Left lung (tissue), 10 donors: ENCODE data around the gene CBFA2T2. TPM values are rescaled to one million over a fixed set of nuclear protein-coding genes. Genes with fewer than 3 reads are reported as not detected.

Experiments
- ATAC-seq: fragments of 200-7000 bp; cut with Tn5 transposase; one replicate; pipeline ENCODE4 v1.9.1; 2020; ENCODE audit warnings: moderate library complexity
- DNase-seq, 4 donors: peaks; one replicate each; pipeline ENCODE4 v3.0.0-alpha.2; 2013 to 2020
- H3K27ac ChIP-seq, 2 donors: fragments of 200-600 bp; sonication (generic) in 1 of 2; one replicate each; pipeline versions ENCODE4 v1.5.0 to v1.8.0; 2020 to 2021
- H3K27me3 ChIP-seq, 2 donors: fragments of 200-600 bp; sonication (generic) in 1 of 2; one replicate each; pipeline versions ENCODE4 v1.5.0 to v1.8.0; 2020 to 2021
- H3K36me3 ChIP-seq, 2 donors: fragments of 200-600 bp; sonication (generic) in 1 of 2; one replicate each; pipeline versions ENCODE4 v1.5.0 to v1.8.0; 2020 to 2021
- H3K4me1 ChIP-seq, 2 donors: fragments of 200-600 bp; one replicate each; pipeline ENCODE4 v1.8.0; 2021
- H3K4me3 ChIP-seq, 2 donors: fragments of 200-600 bp; sonication (generic) in 1 of 2; one replicate each; pipeline versions ENCODE4 v1.5.0 to v1.8.0; 2020 to 2021; ENCODE audit warnings: mild to moderate bottlenecking in 1 of 2
- H3K9me3 ChIP-seq, 2 donors: fragments of 200-600 bp; sonication (generic) in 1 of 2; one replicate each; pipeline versions ENCODE4 v1.5.0 to v1.8.0; 2020 to 2021
- CTCF ChIP-seq, 2 donors: fragments of 200-600 bp; sonication (generic) in 1 of 2; IDR thresholded peaks; one replicate each; pipeline versions ENCODE4 v1.5.0 to v1.8.0; 2021; ENCODE audit warnings: antibody characterized with exemption in 2 of 2
- intact Hi-C, 2 donors: fragments of 100-400 bp; cut with DNase I; formaldehyde crosslinking; loops; one replicate each; pipeline versions ENCODE4 v1.11.2 to v1.14.2; 2022
- polyA plus RNA-seq, 6 donors: library from polyadenylated mRNA; unstranded; fragments of 120-200 nt; gene quantifications; one replicate each; pipeline ENCODE4 v1.2.1, GENCODE V29; 2013; ENCODE audit not compliant: insufficient read length in 6 of 6
- total RNA-seq, 2 donors: library from RNA; stranded (reverse); fragmentation: NEBNext Ultra II Directional; extraction: Animal tissue kit (Norgen Biotek cat#: 25700); gene quantifications; one replicate each; pipeline ENCODE4 v1.2.1, GENCODE V29; 2021
- donor health status: DM: no; HTN: yes; CAD: no.
- donor health status: DM: no; HTN: no; CAD: no.

CBFA2T2 gene
- total and polyA plus RNA-seq, 8 donors, result 11.9 to 54.4 (median 43.8) TPM

- intact Hi-C loops, result no loop called here
- ATAC-seq, result no peak
- H3K9me3 ChIP-seq, result no peaks in the 10 kb centered on the region
- no peak overlapping the region for H3K27ac ChIP-seq
- no peak overlapping the region for H3K4me3 ChIP-seq
- H3K36me3 ChIP-seq, result no peaks in the 10 kb centered on the region
- no peak for DNase-seq
- peaks cover 9 to 39% of the 10 kb centered on the region in 2 donors for H3K4me1 ChIP-seq
- no peaks in the 10 kb centered on the region for H3K27me3 ChIP-seq
- no peak for TF ChIP-seq CTCF (IDR thresholded peaks at IDR 0.05)
These were observed 190.0 kb downstream of the CBFA2T2 start for GRCh38 chr20:33679758-33680485.

GRCh38 chr20:33680686-33681085 is 190.8 kb downstream of the CBFA2T2 start:
- Histone ChIP-seq H3K27ac (no peak overlapping the region), H3K27me3 (no peaks in the 10 kb centered on the region), H3K4me3 (no peak overlapping the region), H3K9me3 (no peaks in the 10 kb centered on the region), H3K4me1 (peaks cover 14 to 40% of the 10 kb centered on the region in 2 donors), H3K36me3 (no peaks in the 10 kb centered on the region)
- ATAC-seq (no peak), DNase-seq (no peak)
- no peak for TF ChIP-seq CTCF (IDR thresholded peaks at IDR 0.05)
- intact Hi-C loops, result no loop called here

GRCh38 chr20:33681288-33681687 is 191.4 kb downstream of the CBFA2T2 start:
- no peak for ATAC-seq
- Histone ChIP-seq H3K4me3 (no peak overlapping the region), H3K27me3 (no peaks in the 10 kb centered on the region), H3K27ac (no peak overlapping the region), H3K36me3 (no peaks in the 10 kb centered on the region), H3K9me3 (no peaks in the 10 kb centered on the region), H3K4me1 (peaks cover 11 to 38% of the 10 kb centered on the region in 2 donors)
- no peak for TF ChIP-seq CTCF (IDR thresholded peaks at IDR 0.05)
- intact Hi-C loops, result no loop called here
- DNase-seq, result no peak

GRCh38 chr20:33681728-33682353 is 191.9 kb downstream of the CBFA2T2 start:
- Histone ChIP-seq H3K36me3 (no peaks in the 10 kb centered on the region), H3K9me3 (no peaks in the 10 kb centered on the region), H3K4me1 (peaks cover 11 to 42% of the 10 kb centered on the region in 2 donors), H3K27ac (no peak overlapping the region), H3K27me3 (no peaks in the 10 kb centered on the region), H3K4me3 (no peak overlapping the region)
- ATAC-seq, result no peak
- TF ChIP-seq CTCF (IDR thresholded peaks at IDR 0.05), result no peak
- intact Hi-C loops, result no loop called here
- no peak for DNase-seq

- H3K9me3 ChIP-seq, result no peaks in the 10 kb centered on the region
- peaks cover 11 to 50% of the 10 kb centered on the region in 2 donors for H3K4me1 ChIP-seq
- H3K27ac ChIP-seq, result peak overlapping the region in 1 of 2 donors; percentile 3
- H3K4me3 ChIP-seq, result peak overlapping the region in 1 of 2 donors; percentile 46
- no peaks in the 10 kb centered on the region for H3K36me3 ChIP-seq
- H3K27me3 ChIP-seq, result no peaks in the 10 kb centered on the region
- DNase-seq (no peak), ATAC-seq (no peak)
- no peak for TF ChIP-seq CTCF (IDR thresholded peaks at IDR 0.05)
- intact Hi-C loops, result no loop called here
These were observed 194.8 kb downstream of the CBFA2T2 start for GRCh38 chr20:33684533-33685327.
